Endodermal cell (in vitro differentiated cells): ENCODE results near the gene ELP5. TPM values are rescaled to one million over a fixed set of nuclear protein-coding genes. Genes with fewer than 3 reads are reported as not detected.

Source experiments
- DNase-seq: peaks from one replicate; pipeline ENCODE4 v3.0.0-alpha.2; 2017
- H3K27ac ChIP-seq: 2 replicates; pipeline ENCODE4 v1.5.1; 2013; ENCODE audit warnings: mild to moderate bottlenecking, low read depth, low read length, moderate library complexity
- H3K27me3 ChIP-seq: 2 replicates; pipeline ENCODE4 v1.6.1; 2013; ENCODE audit warnings: mild to moderate bottlenecking, low read length, moderate library complexity; ENCODE audit not compliant: insufficient read depth, control insufficient read depth, poor library complexity, severe bottlenecking
- H3K36me3 ChIP-seq: 2 replicates; pipeline ENCODE4 v1.7.0; 2013; ENCODE audit warnings: mild to moderate bottlenecking, low read length, moderate library complexity; ENCODE audit not compliant: control insufficient read depth, insufficient read depth
- H3K4me1 ChIP-seq: one replicate; pipeline ENCODE4 v1.7.0; 2013; ENCODE audit warnings: low read length; ENCODE audit not compliant: control insufficient read depth, insufficient read depth
- H3K4me3 ChIP-seq: 2 replicates; pipeline ENCODE4 v1.5.1; 2013; ENCODE audit warnings: mild to moderate bottlenecking, low read length, moderate library complexity
- H3K9ac ChIP-seq: 2 replicates; pipeline ENCODE4 v1.6.1; 2013; ENCODE audit warnings: mild to moderate bottlenecking, low read length, moderate library complexity; ENCODE audit not compliant: poor library complexity, severe bottlenecking; ENCODE audit errors: extremely low read depth
- H3K9me3 ChIP-seq: 2 replicates; pipeline ENCODE4 v1.6.1; 2013; ENCODE audit warnings: mild to moderate bottlenecking, low read length, moderate library complexity; ENCODE audit not compliant: control insufficient read depth
- H3K27ac Mint-ChIP-seq: 2 replicates; pipeline ENCODE4 v1.8.0; 2020; ENCODE audit warnings: mixed read lengths
- H3K27me3 Mint-ChIP-seq: 2 replicates; pipeline ENCODE4 v1.8.0; 2021; ENCODE audit warnings: mild to moderate bottlenecking, mixed read lengths; ENCODE audit not compliant: insufficient read depth
- H3K36me3 Mint-ChIP-seq: 2 replicates; pipeline ENCODE4 v1.8.0; 2020; ENCODE audit warnings: low read depth, mixed read lengths
- H3K4me1 Mint-ChIP-seq: 2 replicates; pipeline ENCODE4 v1.8.0; 2020; ENCODE audit warnings: mixed read lengths
- H3K4me3 Mint-ChIP-seq: 2 replicates; pipeline ENCODE4 v1.8.0; 2020; ENCODE audit warnings: mild to moderate bottlenecking, moderate library complexity, mixed read lengths
- H3K9me3 Mint-ChIP-seq: 2 replicates; pipeline ENCODE4 v1.8.0; 2020; ENCODE audit warnings: mild to moderate bottlenecking, mixed read lengths
- CTCF ChIP-seq: fragments of 200-600 bp; sonication (generic); conservative IDR thresholded peaks from 2 replicates; pipeline ENCODE4 v1.5.0; 2021; ENCODE audit warnings: antibody characterized with exemption, mild to moderate bottlenecking
- WGBS, 2 experiments: methylation state at CpG; one replicate each; pipeline versions ENCODE4 v1.1.5 to v1.1.7; 2013; ENCODE audit warnings: missing lambda C conversion rate in 2 of 2, mixed read lengths in 1 of 2; ENCODE audit not compliant: insufficient coverage in 1 of 2, insufficient read length in 1 of 2; 5-methylcytosine and 5-hydroxymethylcytosine counted together
- total RNA-seq, 2 donors: library from RNA; stranded (reverse); fragmentation: NEBNext Ultra II Directional in 1 of 2; extraction: Animal tissue kit (Norgen Biotek cat#: 25700) in 1 of 2; gene quantifications; 2 replicates in 1 of 2; 3 replicates in 1 of 2; pipeline ENCODE4 v1.2.1, GENCODE V29; 2021

Gene ELP5
- total RNA-seq, 2 donors from 2014 or later, result 45.3 to 68.0 TPM

GRCh38 chr17:7284911-7285310 lies 32.9 kb downstream of the ELP5 start:
- H3K4me1 Mint-ChIP-seq, result peaks cover 5% of the 10 kb centered on the region
- Histone ChIP-seq H3K4me1 (peaks cover 5% of the 10 kb centered on the region), H3K4me3 (no peak overlapping the region), H3K27me3 (peaks cover 16% of the 10 kb centered on the region), H3K9me3 (no peaks in the 10 kb centered on the region), H3K27ac (no peak overlapping the region), H3K9ac (no peak overlapping the region), H3K36me3 (no peaks in the 10 kb centered on the region)
- no peak for TF ChIP-seq CTCF
- no peak overlapping the region for H3K4me3 Mint-ChIP-seq
- H3K27me3 Mint-ChIP-seq, result peaks cover 44% of the 10 kb centered on the region
- no peaks in the 10 kb centered on the region for H3K9me3 Mint-ChIP-seq
- no peak overlapping the region for H3K27ac Mint-ChIP-seq
- 90 to 96% methylated on average over 10 to 16 of the region's 16 CpGs for WGBS, 2 experiments
- DNase-seq, result no peak
- H3K36me3 Mint-ChIP-seq, result no peaks in the 10 kb centered on the region

- H3K27ac ChIP-seq, result no peak overlapping the region
- H3K27me3 ChIP-seq, result peaks cover 16% of the 10 kb centered on the region
- Mint-ChIP-seq H3K27ac (no peak overlapping the region), H3K4me3 (no peak overlapping the region), H3K27me3 (peaks cover 49% of the 10 kb centered on the region), H3K36me3 (no peaks in the 10 kb centered on the region), H3K4me1 (no peaks in the 10 kb centered on the region), H3K9me3 (no peaks in the 10 kb centered on the region)
- DNase-seq, result no peak
- H3K36me3 ChIP-seq, result no peaks in the 10 kb centered on the region
- no peak overlapping the region for H3K4me3 ChIP-seq
- WGBS, 2 experiments, result 90 to 98% methylated on average over 7 to 12 of the region's 12 CpGs
- TF ChIP-seq CTCF, result no peak
- H3K9me3 ChIP-seq, result no peaks in the 10 kb centered on the region
- peaks cover 4% of the 10 kb centered on the region for H3K4me1 ChIP-seq
- H3K9ac ChIP-seq, result no peak overlapping the region
These were observed 33.7 kb downstream of the ELP5 start for GRCh38 chr17:7285679-7286078.

GRCh38 chr17:7289256-7290032 lies 37.4 kb downstream of the ELP5 start:
- no peak overlapping the region for H3K9ac ChIP-seq
- H3K36me3 ChIP-seq, result no peaks in the 10 kb centered on the region
- Mint-ChIP-seq H3K27ac (no peak overlapping the region), H3K27me3 (peaks cover 51% of the 10 kb centered on the region), H3K9me3 (no peaks in the 10 kb centered on the region), H3K36me3 (no peaks in the 10 kb centered on the region), H3K4me3 (no peak overlapping the region), H3K4me1 (peaks cover 3% of the 10 kb centered on the region)
- H3K4me3 ChIP-seq, result no peak overlapping the region
- H3K4me1 ChIP-seq, result no peaks in the 10 kb centered on the region
- H3K27me3 ChIP-seq, result peaks cover 32% of the 10 kb centered on the region
- no peaks in the 10 kb centered on the region for H3K9me3 ChIP-seq
- no peak overlapping the region for H3K27ac ChIP-seq
- no peak for TF ChIP-seq CTCF
- 92 to 93% methylated on average over 9 to 18 of the region's 18 CpGs for WGBS, 2 experiments
- no peak for DNase-seq
